HuH-7 (cell line): ENCODE data around the gene PTPN1.
"Not testable (repeated sequence)": the region's sequence is repeated elsewhere in the genome, so short reads cannot be mapped to it uniquely, and the experiment has no call there.

Experiments
- DNase-seq: peaks from one replicate; pipeline ENCODE4 v3.0.0; 2011; ENCODE audit warnings: low spot score

The PTPN1 gene

GRCh38 chr20:50610212-50610718 lies 100.1 kb downstream of the PTPN1 start:
- peak; percentile 76 for DNase-seq

DNA sequence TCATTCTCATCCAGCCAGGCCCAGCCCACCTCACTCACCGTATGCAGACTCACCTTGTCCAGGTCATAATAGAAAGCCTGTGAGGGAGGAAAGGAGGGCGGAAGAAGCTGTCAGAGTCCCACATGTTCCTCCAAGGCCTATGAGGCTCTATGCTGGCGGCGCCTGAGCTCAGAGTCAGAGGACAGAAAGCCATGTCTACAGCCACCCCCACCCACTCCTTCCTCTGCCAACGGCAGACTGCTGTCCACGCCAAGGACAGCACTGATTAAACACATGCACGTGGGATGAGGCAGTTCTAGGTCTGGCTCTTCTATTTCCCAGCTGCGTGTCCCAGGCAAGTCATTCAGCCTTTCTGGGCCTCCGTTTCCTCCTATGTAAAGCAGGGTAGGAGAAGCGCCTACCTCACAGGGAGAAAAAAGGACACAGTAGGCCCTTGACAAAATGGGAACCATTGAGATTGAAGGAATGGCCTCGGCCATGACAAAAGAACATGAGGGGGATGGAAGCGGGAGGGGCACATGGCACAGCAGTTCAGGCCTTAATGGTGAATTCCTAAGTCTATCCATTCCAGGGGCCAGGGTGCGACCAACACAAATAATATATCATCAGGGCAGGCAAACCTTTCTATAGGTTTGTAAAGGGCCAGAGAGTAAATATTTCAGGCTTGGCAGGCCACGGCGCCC lies 101.1 kb downstream of the PTPN1 start:
- no peak for DNase-seq

DNA sequence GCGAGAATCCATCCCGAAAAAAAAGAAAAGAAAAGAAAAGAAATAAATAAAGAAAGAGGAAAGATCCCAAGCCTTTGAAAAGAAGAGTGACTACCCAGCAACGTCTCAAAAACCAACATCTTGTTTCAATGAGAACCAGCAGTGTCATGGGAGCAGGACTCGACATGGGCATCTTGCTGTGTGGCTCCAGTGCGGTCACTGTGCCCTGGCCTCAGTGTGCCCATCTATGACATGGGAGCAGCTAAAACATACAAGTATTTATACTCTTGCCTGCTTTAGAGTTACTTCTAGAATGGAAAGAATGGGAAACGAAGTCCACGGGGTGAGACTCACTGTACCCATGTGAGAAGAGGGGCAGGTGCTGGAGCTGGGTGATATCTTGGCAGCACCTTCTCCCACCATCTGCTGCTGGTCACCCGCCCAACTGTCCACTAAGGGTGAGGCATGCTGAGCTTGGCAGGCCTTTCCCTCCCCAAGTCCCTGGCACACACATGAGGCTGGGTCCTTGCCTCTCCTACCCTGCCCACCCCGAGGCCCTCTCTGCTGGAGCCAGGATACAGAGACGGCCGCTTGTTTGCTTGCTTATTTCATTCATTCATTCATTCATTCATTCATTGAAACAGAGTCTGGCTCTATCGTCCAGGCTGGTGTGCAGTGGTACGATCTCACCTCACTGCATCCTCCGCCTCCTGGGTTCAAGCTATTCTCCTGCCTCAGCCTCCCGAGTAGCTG lies 103.4 kb downstream of the PTPN1 start:
- DNase-seq: no peak

- no peak for DNase-seq
Measured at GRCh38 chr20:50615407-50615806, 105.2 kb downstream of the PTPN1 start.

DNA sequence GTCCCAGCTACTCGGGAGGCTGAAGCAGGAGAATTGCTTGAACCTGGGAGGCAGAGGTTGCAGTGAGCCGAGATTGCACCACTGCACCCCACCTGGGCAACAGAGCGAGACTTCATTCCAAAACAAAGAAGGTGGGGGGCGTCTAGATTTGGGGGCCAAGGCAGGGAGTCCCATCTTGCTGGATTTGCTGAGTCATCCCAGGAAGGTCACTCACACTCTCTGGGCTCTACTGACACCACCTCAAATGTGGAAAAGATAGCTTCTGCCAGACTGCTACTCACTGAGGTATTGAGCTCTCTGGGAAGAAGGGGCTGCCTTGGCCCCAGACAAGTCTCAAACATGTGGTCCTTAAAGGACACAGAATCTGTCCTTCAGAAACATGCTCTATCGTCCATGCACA lies 106.8 kb downstream of the PTPN1 start:
- no peak for DNase-seq

- no peak for DNase-seq
Measured at GRCh38 chr20:50618537-50618936, 108.4 kb downstream of the PTPN1 start.

GRCh38 chr20:50620459-50620858 lies 110.3 kb downstream of the PTPN1 start:
- not testable (repeated sequence) for DNase-seq

DNA sequence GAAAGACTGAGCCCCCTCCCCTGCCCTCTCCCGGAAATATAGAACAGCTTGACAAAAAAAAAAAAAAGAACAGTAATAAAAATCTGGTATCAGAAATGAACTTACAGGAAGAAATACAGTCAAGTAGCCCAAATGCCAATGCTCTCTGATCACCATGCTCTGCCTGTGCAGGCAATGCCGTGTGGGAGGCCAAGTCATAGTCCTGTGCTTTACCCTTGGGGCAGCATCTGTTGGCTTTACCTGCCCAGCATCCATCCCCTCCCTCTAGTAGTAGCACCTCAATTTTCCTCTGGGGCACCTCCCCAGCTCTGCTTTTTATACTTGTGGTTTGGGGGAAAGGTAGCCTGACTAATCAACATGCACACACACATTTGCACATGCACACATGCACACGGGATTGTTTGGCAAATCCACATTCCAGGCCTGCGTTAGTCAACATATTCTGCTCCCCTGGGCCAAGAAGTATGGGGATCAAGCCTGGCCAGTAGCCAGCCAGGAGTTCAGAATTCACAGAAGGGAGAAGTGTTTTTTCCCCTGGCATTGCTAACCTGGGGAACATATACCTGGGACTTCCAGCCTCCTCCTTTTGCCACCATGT lies 111.0 kb downstream of the PTPN1 start:
- DNase-seq: no peak

DNA sequence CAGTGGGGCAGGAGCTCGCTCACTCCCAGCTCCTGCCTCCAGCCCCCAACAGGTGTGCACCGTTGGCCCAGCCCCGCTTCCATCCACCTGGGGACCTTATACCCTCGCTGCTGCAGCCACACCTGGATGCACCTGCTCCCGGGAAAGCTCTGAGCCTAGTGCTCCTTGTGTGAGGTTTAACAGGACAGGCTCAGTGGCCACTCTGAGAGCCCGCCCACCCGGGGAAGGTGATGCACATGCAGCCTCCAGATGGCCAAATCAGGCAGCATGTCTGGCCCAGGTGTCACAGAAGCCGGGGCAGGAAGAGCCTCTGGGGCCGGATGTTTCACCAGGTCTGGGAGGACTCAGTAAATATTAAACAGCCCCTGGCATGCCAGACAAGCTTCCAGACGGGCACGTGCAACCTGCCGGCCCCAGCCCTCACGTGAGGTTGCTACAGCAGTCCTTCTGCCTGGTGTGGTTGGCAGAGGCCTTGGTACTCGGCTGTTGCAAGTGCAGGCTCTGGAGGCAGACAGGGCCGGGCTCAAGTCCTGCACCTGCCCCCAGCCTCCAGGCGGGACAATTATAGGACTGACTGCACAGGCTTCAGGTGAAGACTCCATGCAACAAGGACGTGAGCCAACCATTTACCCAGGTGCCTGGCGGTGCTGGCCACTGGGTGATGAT lies 114.3 kb downstream of the PTPN1 start:
- DNase-seq: no peak

- DNase-seq: peak; percentile 90
Measured at GRCh38 chr20:50625986-50626677, 115.9 kb downstream of the PTPN1 start.

GRCh38 chr20:50627747-50628146 lies 117.6 kb downstream of the PTPN1 start:
- DNase-seq: no peak

DNA sequence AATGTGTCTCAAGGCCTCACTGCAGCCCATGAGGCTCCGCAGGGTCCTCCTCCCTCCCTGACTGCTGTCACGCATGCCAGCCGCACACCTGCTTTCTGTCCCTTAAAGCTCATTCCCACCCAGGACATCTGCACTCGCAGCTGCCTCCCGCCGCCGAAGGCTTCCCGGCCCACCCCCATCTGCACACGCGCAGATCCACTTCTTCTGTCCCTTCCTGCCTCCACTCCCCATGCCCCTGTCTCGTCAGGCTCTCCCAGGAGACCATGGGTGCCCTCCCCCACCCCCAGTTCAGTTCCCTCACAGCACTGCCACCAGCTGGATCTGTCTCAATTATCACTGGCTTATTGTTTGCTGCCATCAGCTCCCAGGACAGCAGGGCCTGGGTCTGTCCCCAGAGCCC lies 118.1 kb downstream of the PTPN1 start:
- no peak for DNase-seq

GRCh38 chr20:50628853-50629669 lies 118.9 kb downstream of the PTPN1 start:
- DNase-seq: no peak

- DNase-seq: no peak
Measured at GRCh38 chr20:50629670-50630045, 119.5 kb downstream of the PTPN1 start.

DNA sequence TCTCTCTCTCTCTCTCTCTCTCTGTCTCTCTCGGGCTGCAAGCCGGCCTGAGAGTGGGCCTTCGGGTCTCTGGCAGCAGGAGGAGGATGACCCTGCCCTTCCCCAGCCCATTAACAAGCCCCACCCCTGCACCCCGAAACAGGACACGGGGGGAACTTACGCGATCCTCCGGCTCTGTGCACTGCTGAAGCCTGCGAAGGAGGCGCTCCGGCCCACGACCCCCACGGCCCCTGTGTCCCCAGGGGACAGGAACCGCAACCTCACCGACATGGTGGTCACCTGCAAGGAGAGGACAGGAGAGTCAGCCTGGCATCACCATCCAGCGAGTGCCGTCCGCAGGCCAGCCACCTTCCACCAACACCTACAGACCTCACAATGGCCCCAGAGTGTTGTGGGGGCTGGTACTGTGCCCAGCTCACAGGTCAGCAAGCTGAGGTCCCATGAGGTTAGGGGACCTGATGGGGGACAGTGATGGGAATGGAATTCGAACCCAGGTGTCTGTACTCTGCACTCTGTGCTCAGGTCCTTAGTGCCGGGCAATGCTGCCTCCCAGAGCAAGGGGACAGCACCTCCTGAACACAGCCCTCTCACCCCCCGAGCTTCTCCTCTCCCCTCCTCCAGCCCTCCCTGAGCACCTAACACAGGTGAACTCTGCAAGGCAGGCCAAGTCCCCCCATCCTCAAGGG lies 120.5 kb downstream of the PTPN1 start:
- no peak for DNase-seq

- no peak for DNase-seq
Measured at GRCh38 chr20:50632236-50632635, 122.1 kb downstream of the PTPN1 start.

DNA sequence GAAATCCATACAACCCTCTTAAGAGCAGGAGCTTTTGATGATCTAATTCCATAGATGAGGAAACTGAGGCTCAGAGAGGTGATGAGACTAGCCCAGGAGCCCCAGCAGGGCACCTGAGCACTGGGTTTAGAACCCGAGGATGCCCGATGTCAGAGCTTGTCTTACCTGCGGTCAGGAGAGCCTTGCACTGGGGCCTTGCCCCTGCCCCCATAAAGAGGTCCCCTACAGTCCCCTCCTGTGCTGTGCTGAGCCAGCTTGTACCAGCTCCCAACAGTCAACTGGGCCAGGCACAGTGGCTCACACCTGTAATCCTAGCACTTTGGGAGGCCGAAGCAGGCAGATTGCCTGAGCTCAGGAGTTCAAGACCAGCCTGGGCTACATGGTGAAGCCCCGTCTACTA lies 122.5 kb downstream of the PTPN1 start:
- no peak for DNase-seq

DNA sequence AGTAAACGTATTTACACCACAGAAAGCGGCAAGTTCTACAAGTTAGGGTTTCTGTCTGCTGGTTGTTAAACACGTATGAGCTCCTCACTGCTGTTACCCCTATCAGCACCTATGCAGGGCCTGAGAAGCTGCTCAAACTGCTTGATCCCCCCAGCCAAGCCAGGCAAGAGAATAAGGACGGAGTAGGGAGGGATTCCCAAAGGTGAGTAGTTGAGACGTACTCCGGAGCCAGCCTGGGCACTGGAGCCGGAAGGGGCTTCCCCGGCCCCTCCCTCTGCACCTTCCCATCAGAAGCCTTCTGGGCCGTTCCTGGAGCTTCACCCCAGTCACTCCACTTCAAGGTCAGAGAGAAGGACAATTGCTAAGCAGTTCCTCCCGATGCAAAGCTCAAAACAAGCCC lies 123.2 kb downstream of the PTPN1 start:
- no peak for DNase-seq

GRCh38 chr20:50634191-50634590 lies 124.0 kb downstream of the PTPN1 start:
- DNase-seq: no peak
